Ascending aorta (tissue), 2 donors: ENCODE results near the gene MRPL51. TPM values are rescaled to one million over a fixed set of nuclear protein-coding genes. Genes with fewer than 3 reads are reported as not detected.
"Not testable (repeated sequence)": the region's sequence is repeated elsewhere in the genome, so short reads cannot be mapped to it uniquely, and the experiment has no call there.

Experiments
- DNase-seq, 2 donors: peaks; one replicate each; pipeline ENCODE4 v3.0.0-alpha.2; 2019; ENCODE audit warnings: low spot score in 2 of 2
- H3K27ac ChIP-seq, 2 donors: fragments of 200-600 bp; sonication (generic); one replicate each; pipeline ENCODE4 v1.5.1; 2016 to 2017; ENCODE audit warnings: mild to moderate bottlenecking in 1 of 2
- H3K27me3 ChIP-seq: fragments of 200-600 bp; sonication (generic); one replicate; pipeline ENCODE4 v1.5.1; 2017
- H3K36me3 ChIP-seq, 2 donors: fragments of 200-600 bp; sonication (generic); one replicate each; pipeline ENCODE4 v1.5.1; 2016
- H3K4me1 ChIP-seq, 2 donors: fragments of 200-600 bp; sonication (generic); one replicate each; pipeline ENCODE4 v1.5.1; 2016 to 2017; ENCODE audit warnings: mild to moderate bottlenecking in 1 of 2
- H3K4me3 ChIP-seq, 2 donors: fragments of 200-600 bp; sonication (generic); one replicate each; pipeline ENCODE4 v1.5.1; 2016 to 2017; ENCODE audit warnings: mild to moderate bottlenecking in 1 of 2
- H3K9me3 ChIP-seq, 2 donors: fragments of 200-600 bp; sonication (generic); one replicate each; pipeline ENCODE4 v1.5.1; 2016
- intact Hi-C: fragments of 100-400 bp; cut with DNase I; formaldehyde crosslinking; loops from one replicate; pipeline ENCODE4 v1.15.1; 2023
- total RNA-seq: library from RNA; depleted of rRNA; stranded (reverse); fragments of >200 nt; gene quantifications from one replicate; pipeline ENCODE4 v1.1.0, GENCODE V29; 2016
- TF ChIP-seq, protein P1 (sequence below), 3 experiments: fragments of 200-600 bp in 2 of 3; fragments of 450-650 bp in 1 of 3; sonication (generic) in 2 of 3; IDR thresholded peaks; one replicate each; pipeline ENCODE4 v1.5.1; 2016 to 2019; ENCODE audit warnings: antibody characterized with exemption in 3 of 3, mild to moderate bottlenecking in 1 of 3, moderate library complexity in 1 of 3

MRPL51 gene
- total RNA-seq, 1 donor from 2014 or later, result 112 TPM

GRCh38 chr12:6468283-6468575, 24.8 kb downstream of the MRPL51 start:
- Histone ChIP-seq H3K4me1 (peaks cover 0 to 20% of the 10 kb centered on the region in 2 donors), H3K4me3 (no peak overlapping the region), H3K36me3 (peaks cover 20 to 27% of the 10 kb centered on the region in 2 donors), H3K9me3 (no peaks in the 10 kb centered on the region), H3K27ac (no peak overlapping the region), H3K27me3 (no peaks in the 10 kb centered on the region)
- intact Hi-C loops, result no loop called here
- TF ChIP-seq, protein P1, sequence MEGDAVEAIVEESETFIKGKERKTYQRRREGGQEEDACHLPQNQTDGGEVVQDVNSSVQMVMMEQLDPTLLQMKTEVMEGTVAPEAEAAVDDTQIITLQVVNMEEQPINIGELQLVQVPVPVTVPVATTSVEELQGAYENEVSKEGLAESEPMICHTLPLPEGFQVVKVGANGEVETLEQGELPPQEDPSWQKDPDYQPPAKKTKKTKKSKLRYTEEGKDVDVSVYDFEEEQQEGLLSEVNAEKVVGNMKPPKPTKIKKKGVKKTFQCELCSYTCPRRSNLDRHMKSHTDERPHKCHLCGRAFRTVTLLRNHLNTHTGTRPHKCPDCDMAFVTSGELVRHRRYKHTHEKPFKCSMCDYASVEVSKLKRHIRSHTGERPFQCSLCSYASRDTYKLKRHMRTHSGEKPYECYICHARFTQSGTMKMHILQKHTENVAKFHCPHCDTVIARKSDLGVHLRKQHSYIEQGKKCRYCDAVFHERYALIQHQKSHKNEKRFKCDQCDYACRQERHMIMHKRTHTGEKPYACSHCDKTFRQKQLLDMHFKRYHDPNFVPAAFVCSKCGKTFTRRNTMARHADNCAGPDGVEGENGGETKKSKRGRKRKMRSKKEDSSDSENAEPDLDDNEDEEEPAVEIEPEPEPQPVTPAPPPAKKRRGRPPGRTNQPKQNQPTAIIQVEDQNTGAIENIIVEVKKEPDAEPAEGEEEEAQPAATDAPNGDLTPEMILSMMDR (IDR thresholded peaks at IDR 0.05), result no peak
- DNase-seq, result no peak

GRCh38 chr12:6467571-6468282, 25.3 kb downstream of the MRPL51 start:
- H3K27me3 ChIP-seq, H3K9me3 ChIP-seq, intact Hi-C loops, H3K27ac ChIP-seq, H3K4me3 ChIP-seq, DNase-seq: not testable (repeated sequence)
- Histone ChIP-seq H3K36me3 (peaks cover 25 to 32% of the 10 kb centered on the region in 2 donors), H3K4me1 (peaks cover 0 to 20% of the 10 kb centered on the region in 2 donors)

DNA sequence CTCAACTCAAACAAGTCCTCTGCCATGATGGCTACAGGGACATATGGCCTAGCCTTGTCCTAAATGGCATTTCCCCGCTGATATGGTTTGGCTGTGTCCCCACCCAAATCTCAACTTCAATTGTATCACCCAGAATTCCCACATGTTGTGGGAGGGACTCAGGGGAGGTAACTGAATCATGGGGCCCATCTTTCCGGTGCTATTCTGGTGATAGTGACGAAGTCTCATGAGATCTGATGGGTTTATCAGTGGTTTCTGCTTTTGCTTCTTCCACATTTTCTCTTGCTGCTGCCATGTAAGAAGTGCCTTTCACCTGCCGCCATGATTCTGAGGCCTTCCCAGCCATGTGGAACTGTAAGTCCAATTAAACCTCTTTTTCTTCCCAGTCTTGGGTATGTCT, 26.3 kb downstream of the MRPL51 start:
- H3K9me3 ChIP-seq, H3K27ac ChIP-seq, H3K4me3 ChIP-seq, H3K27me3 ChIP-seq, intact Hi-C loops: not testable (repeated sequence)
- peaks cover 28 to 42% of the 10 kb centered on the region in 2 donors for H3K36me3 ChIP-seq
- peaks cover 0 to 20% of the 10 kb centered on the region in 2 donors for H3K4me1 ChIP-seq
- peak in 1 of 2 donors; percentile 35 for DNase-seq

DNA sequence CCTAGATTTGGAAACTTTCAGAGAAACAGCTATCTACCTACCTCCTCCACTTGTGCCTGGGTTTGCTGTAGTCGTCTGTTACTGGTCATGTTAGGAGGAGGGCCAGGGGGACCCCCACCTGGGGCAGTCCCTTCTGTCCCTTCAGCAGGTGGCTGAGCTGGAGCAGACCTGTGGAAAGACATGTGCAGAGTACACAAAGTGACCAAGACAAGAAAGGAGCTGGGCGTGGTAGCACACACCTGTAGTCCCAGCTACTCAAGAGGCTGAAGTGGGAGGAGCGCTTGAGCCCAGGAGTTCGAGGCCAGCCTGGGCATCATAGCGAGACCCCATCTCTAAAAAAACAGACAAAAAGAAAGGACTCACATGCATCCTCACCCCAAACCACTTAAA, 26.9 kb downstream of the MRPL51 start:
- no peaks in the 10 kb centered on the region for H3K27me3 ChIP-seq
- H3K4me1 ChIP-seq, result peaks cover 0 to 17% of the 10 kb centered on the region in 2 donors
- TF ChIP-seq, protein P1 (IDR thresholded peaks at IDR 0.05), result no peak
- DNase-seq, result no peak
- H3K4me3 ChIP-seq, result no peak overlapping the region
- intact Hi-C loops, result no loop called here
- H3K27ac ChIP-seq, result no peak overlapping the region
- peaks cover 32 to 47% of the 10 kb centered on the region in 2 donors for H3K36me3 ChIP-seq
- no peaks in the 10 kb centered on the region for H3K9me3 ChIP-seq

DNA sequence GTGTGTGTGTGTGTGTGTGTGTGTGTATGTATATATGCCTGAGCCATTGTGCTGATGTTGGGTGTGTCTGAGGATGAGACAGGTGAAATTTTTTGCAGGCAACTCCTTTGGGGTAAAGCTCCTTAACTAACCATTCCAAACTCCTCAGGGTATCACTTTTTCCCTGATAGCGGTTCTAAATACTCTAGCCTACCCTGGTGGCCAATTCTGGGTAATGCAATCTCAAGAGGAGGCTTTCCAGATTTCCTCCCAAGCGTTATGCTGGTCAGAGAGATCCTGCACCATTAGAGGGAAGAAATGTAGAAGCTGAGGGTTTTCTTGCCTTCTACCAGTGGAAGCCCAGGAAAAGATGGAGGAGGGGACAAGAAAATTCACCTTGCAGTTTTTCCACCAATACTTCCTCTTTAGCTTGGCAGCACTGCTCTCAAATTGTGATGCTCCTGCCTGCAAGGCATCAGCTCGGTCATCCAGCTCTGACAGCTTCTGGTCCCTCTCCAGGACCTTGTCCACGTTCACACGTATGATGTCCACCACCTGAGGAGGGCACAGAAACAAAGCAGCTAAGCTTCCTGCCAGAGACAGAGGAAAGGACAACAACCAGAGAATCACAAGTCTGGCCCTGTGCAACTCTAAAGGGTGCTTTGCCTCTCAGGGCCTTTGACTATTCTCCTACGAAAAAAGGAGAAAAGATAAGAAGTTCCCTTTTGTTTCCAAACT, 27.4 kb downstream of the MRPL51 start:
- H3K4me3 ChIP-seq, result no peak overlapping the region
- DNase-seq, result peak in 1 of 2 donors; percentile 78
- H3K27me3 ChIP-seq, result no peaks in the 10 kb centered on the region
- peaks cover 0 to 17% of the 10 kb centered on the region in 2 donors for H3K4me1 ChIP-seq
- TF ChIP-seq, protein P1 (IDR thresholded peaks at IDR 0.05), result peak; percentile 78 to 91 (median 83)
- peaks cover 37 to 53% of the 10 kb centered on the region in 2 donors for H3K36me3 ChIP-seq
- H3K27ac ChIP-seq, result no peak overlapping the region
- H3K9me3 ChIP-seq, result no peaks in the 10 kb centered on the region
- intact Hi-C loops, result loop anchor here (1.0 to 2.0 kb wide), 2 partner anchors 42 to 143 kb away; no protein-coding TSS in a partner anchor

DNA sequence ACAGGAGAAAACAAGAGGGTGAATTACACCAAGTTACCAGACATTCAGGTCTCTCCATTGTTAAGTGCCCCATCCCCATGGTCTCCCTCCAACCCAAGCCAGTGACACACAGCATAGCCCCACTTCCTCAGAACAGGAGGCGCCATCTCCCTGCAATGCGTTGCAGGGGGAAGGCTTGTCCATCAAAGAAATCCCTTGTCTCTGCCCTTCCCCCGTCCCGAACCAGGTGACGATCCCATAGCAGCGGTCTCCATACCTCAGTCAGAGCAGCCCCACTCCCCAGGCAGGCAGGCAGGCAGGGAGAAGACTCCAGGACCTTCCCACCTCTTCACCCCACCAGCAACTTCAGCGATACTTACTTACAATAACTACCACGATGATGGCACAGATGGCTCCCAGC, 28.5 kb downstream of the MRPL51 start:
- peaks cover 0 to 15% of the 10 kb centered on the region in 2 donors for H3K4me1 ChIP-seq
- no peaks in the 10 kb centered on the region for H3K27me3 ChIP-seq
- intact Hi-C loops, result loop anchor here (2.0 kb wide), 1 partner anchor 142 kb away; no protein-coding TSS in a partner anchor
- no peak for DNase-seq
- peaks cover 45 to 64% of the 10 kb centered on the region in 2 donors for H3K36me3 ChIP-seq
- no peak overlapping the region for H3K27ac ChIP-seq
- no peaks in the 10 kb centered on the region for H3K9me3 ChIP-seq
- no peak overlapping the region for H3K4me3 ChIP-seq
- TF ChIP-seq, protein P1 (IDR thresholded peaks at IDR 0.05), result no peak
